GM18505 (cell line): ENCODE results near the gene SORBS1.

Experiments
- ATAC-seq: cut with Tn5 transposase; IDR thresholded peaks from one replicate; pipeline ENCODE4 v1.9.1; 2021; ENCODE audit not compliant: unreplicated experiment
- POLR2A ChIP-seq: IDR thresholded peaks from 4 replicates; pipeline ENCODE4 v1.6.1; 2011; ENCODE audit warnings: borderline replicate concordance; ENCODE audit not compliant: insufficient read depth, insufficient read length; ENCODE audit errors: extremely low read depth

The SORBS1 gene

GRCh38 chr10:95561177-95561863 lies at the start of gene SORBS1:
SORBS1 (minus strand) TSS chr10:95561371; CDS start chr10:95441135, 120,236 bp downstream.
- ATAC-seq: peak; percentile 99
- peak; percentile 31 for TF ChIP-seq POLR2A

GRCh38 chr10:95610727-95611126 lies 49.6 kb upstream of the SORBS1 start:
- no peak for ATAC-seq
- no peak for TF ChIP-seq POLR2A

GRCh38 chr10:95606922-95607321 lies 45.8 kb upstream of the SORBS1 start:
- no peak for TF ChIP-seq POLR2A
- ATAC-seq: no peak

- no peak for ATAC-seq
- no peak for TF ChIP-seq POLR2A
Measured at GRCh38 chr10:95605163-95605562, 44.0 kb upstream of the SORBS1 start.

GRCh38 chr10:95604630-95605029 lies 43.5 kb upstream of the SORBS1 start:
- no peak for ATAC-seq
- no peak for TF ChIP-seq POLR2A

GRCh38 chr10:95602382-95602781 lies 41.2 kb upstream of the SORBS1 start:
- no peak for TF ChIP-seq POLR2A
- ATAC-seq: no peak

GRCh38 chr10:95601116-95601719 lies 40.0 kb upstream of the SORBS1 start:
- no peak for ATAC-seq
- no peak for TF ChIP-seq POLR2A

GRCh38 chr10:95600158-95600557 lies 39.0 kb upstream of the SORBS1 start:
- no peak for TF ChIP-seq POLR2A
- ATAC-seq: no peak

GRCh38 chr10:95597788-95598187 lies 36.6 kb upstream of the SORBS1 start:
- TF ChIP-seq POLR2A: no peak
- no peak for ATAC-seq

- TF ChIP-seq POLR2A: no peak
- ATAC-seq: no peak
Measured at GRCh38 chr10:95588025-95588424, 26.9 kb upstream of the SORBS1 start.

GRCh38 chr10:95579835-95580535 lies 18.8 kb upstream of the SORBS1 start:
- ATAC-seq: no peak
- no peak for TF ChIP-seq POLR2A

- ATAC-seq: no peak
Measured at GRCh38 chr10:95579292-95579691, 18.1 kb upstream of the SORBS1 start.

GRCh38 chr10:95578619-95579018 lies 17.4 kb upstream of the SORBS1 start:
- TF ChIP-seq POLR2A: no peak
- ATAC-seq: no peak

More at GRCh38 chr10:95579292-95579691, 18.1 kb upstream of the SORBS1 start:
- no peak for TF ChIP-seq POLR2A

- no peak for TF ChIP-seq POLR2A
- ATAC-seq: no peak
Measured at GRCh38 chr10:95574649-95575365, 13.6 kb upstream of the SORBS1 start.

- no peak for TF ChIP-seq POLR2A
- no peak for ATAC-seq
Measured at GRCh38 chr10:95573964-95574604, 12.9 kb upstream of the SORBS1 start.
